HG02981 (cell line): ENCODE results near the gene DPP6.

Experiments
- ATAC-seq: cut with Tn5 transposase; IDR thresholded peaks from one replicate; pipeline ENCODE4 v1.9.1; 2021; ENCODE audit warnings: mild to moderate bottlenecking, moderate library complexity; ENCODE audit not compliant: unreplicated experiment

DPP6 gene

DNA sequence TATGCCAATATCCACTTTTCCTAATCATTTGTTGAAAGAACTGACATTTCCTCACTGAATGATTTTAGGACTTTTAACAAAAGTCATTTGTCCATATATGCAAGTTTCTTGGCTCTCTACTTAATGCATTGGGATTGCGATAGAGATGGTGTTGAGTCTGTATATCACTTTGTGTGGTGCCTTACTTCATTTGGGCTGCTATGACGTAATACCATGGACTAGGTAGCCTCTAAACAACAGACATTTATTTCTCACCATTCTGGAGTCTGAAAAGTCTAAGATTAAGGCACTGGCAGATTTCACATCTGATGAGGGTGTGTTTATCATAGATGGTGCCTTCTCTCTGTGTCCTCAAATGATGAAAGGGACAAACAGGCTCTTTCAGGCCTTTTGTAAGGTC is 342.6 kb downstream of the DPP6 start:
- no peak for ATAC-seq

DNA sequence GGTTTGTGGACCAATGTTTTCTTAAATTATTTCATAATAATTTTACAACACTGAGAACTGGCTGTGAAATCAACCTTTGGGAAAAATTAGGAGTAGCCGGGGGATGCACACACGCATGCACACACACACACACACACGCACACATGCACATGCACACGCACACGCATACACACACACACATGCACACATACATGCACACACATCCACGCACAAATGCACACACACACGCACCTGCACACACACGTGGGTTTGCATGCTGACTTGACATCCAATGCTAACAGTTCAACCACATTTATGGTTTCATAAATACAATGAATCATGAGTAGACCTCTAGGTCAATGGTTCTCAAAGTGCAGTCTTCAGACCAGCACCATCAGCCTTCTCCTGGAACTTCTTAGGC is 354.1 kb downstream of the DPP6 start:
- no peak for ATAC-seq

DNA sequence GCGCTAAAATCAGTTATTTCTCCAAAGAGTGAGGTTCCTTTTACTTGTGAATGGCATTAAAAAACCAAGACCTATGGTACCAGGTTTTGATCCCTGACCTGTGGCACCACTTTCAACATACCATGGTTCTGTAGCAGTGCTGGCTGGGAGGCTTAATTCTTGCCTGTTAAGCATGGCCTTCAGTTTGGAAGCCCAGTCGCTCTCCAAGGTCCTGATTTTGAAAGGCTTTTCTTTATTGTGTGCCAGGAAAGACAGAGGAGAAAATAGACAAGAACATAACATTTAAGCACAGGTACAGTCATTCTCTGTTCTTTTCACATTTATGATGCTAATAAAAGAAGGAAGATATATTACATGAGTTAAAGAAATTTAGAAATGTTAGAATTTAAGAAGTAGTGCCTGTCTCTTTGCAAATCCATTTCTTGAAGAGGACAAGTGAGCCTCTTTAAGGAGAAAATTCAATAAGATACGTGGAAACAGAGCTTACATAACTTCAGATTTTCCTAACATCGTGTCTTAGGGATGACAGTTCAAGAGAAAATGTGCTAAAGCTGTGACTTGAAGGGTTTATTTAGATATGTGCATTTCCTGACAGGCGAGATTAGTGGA is 357.6 kb downstream of the DPP6 start:
- no peak for ATAC-seq

DNA sequence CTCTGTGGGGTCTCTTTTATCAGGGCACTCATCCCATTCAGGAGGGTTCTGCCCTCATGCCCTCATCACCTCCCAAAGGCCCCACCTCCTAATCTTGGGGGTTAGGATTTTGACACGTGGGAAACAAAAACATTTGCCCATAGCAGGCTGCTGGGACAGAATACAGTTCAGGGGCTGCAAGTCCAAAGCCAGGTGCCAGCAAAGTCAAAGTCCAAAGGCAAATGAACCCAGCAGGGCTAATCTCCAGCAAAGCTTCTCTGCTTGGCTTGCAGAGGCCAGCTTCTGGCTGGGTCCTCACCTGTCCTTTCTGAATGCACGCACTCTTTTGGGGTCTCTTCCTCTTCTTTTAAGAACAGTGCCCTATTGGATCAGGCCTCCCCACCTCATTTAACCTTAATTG is 359.9 kb downstream of the DPP6 start:
- no peak for ATAC-seq

DNA sequence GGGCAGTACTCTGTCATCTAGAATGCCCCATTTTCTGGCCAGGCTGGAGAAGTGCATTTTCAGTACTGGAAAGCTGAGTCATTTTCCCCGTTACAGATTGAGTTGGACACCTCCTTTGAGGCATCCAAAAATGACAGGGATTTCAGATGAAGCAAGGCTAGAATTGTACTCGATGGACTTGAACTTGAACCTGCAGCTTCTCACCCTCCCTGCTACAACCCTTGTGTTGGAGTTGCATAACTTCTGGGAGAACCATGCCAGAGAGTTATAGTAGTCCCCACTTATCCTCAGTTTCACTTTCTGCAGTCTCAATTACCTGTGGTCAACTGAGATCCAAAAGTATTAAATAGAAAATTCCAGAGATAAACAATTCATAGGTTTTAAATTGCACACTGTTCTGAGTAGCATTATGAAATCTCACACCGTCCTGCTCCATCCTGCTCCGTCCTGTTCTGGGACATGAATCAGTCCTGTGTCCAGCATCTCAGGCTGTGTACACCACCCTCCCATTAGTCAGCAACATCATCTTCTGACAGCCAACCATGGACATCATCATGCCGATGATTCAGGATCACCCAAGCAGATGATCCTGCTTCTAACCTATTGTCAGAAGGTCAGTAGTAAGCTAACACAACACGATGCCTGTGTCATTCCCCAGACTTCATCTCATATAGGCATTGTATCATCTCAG is 363.7 kb downstream of the DPP6 start:
- no peak for ATAC-seq

DNA sequence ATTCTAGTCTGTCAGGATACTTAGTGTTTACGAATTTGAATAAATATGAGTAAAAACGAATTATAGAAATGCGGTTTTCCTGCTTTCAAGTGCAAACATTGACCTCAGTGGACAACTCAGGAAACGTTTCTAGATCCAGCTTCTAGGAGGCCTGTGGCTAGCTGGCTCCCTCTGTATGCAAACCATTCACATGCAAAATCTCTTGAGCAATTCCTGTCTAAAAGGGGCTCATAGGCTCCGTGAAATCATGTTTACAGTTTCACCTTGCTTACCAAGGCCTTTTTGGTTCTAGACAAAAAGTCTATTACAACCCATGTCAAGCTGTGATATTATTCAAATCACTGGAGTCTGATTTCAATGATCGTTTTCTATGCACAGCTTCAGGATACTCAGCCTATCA is 364.5 kb downstream of the DPP6 start:
- ATAC-seq, result no peak

DNA sequence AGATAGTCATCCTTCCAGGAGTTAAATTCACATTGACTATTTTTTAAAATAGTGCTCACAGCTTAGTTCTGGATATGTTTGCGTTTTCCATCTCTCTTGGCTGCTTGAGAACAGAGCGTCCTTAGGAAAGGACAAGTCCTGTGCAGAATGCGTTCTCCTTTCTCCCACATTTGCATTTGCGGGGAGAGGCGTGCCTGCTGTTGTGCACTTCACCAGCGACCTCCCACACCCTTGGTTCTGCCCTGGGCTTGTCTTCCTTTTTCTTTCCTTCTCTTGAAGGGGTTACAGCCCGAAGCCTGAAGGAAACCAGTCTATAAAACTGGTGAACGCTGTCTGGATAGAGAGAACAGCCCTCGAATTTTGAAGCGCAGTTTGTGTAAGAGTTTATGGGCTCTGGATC is 367.1 kb downstream of the DPP6 start:
- no peak for ATAC-seq

GRCh38 chr7:154423231-154423630 is 371.0 kb downstream of the DPP6 start:
- ATAC-seq, result no peak

DNA sequence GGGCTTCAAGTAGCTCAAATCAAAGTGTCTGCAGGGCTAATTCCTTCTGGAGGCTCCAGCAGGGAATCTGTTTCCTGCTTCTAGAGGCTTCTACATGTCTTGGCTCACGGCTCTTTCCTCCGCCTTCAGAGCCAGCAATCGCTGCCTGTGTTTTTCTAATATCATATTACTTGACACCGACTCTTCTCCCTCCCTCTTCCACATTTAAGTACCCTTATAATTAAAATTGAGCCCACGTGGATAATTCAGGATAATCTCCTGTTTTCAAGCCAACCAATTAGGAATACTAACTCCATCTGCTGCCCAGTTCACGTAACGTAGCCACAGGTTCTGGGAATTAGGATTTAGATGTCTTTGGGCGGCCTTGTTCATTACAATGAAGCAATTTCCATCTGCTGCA is 372.2 kb downstream of the DPP6 start:
- ATAC-seq, result no peak

DNA sequence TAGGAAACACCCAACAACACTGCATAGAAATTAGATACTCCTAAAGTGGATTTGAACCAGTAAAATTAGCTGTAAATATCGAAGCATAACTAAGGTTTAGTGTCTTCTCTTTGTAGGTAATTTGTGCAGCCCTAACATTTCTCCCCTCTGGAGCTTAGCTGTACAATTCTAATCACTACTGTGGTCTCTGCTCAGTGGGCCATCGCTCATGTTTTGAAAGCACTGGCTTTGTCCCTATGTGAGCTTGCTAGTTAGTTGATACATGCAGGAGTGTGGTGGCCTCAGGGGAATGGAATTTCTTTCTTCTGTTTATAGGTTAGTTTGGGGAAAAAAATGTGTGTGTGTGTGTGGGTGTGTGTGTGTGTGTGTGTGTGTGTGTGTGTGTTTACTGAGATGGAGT is 373.1 kb downstream of the DPP6 start:
- no peak for ATAC-seq

DNA sequence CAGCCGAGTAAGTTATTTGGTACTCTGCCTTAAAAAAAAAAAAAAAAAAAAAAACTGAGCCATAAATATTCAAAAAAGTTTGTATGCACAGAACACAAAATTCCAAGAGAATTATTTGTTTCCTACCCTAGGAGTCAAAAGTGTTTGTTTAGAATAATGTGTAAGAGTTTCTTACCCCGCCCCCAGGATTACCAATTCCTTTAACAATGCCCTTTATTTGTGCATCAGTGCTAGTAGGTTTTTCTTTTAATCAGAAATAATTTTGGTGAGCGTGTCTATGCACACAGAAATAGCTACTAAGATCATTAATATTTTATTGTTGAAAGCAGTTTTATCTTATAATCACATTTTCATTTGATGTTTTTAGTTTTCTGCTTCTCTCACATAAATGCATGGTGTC is 374.6 kb downstream of the DPP6 start:
- ATAC-seq, result no peak

DNA sequence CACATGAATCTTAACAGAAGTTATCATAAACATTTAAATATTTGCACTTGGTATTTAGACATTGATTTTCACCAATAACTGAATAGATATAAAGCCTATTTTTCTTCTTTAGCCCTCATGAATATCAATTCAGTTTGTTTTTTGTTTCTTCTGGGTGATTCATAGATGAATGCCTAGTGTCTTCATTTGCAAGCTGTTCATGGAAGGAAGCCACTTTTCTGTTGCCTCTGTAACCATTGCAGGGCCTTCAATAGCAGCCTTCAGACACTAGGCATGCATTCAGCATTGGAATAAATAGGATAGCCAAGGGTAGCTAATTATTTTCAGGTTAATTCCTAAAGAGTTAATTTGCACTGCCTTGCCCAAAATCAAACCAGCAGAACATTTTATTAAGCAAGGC is 375.3 kb downstream of the DPP6 start:
- no peak for ATAC-seq

- no peak for ATAC-seq
Observed at GRCh38 chr7:154429666-154430404, 377.6 kb downstream of the DPP6 start.

GRCh38 chr7:154430640-154431039 is 378.4 kb downstream of the DPP6 start:
- ATAC-seq, result no peak

DNA sequence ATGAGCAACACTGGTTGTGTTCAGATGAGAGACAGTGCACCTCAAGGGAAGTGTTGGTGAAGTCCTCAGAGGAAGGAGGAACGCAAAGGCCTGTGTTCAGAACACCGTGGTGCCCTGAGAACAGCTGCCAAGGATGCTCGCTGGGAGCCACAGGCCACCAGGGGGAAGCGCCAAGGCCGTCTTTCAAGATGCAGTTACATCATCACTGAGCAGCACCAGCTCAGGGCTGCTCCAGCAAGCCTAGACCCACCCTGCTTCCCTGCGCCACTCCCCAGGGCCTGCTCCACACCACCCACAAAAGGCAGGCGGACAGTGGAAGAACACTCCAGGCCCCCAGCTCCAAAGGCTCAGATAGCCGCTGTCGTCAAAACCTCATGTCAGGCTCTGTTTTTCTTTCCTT is 378.8 kb downstream of the DPP6 start:
- no peak for ATAC-seq

DNA sequence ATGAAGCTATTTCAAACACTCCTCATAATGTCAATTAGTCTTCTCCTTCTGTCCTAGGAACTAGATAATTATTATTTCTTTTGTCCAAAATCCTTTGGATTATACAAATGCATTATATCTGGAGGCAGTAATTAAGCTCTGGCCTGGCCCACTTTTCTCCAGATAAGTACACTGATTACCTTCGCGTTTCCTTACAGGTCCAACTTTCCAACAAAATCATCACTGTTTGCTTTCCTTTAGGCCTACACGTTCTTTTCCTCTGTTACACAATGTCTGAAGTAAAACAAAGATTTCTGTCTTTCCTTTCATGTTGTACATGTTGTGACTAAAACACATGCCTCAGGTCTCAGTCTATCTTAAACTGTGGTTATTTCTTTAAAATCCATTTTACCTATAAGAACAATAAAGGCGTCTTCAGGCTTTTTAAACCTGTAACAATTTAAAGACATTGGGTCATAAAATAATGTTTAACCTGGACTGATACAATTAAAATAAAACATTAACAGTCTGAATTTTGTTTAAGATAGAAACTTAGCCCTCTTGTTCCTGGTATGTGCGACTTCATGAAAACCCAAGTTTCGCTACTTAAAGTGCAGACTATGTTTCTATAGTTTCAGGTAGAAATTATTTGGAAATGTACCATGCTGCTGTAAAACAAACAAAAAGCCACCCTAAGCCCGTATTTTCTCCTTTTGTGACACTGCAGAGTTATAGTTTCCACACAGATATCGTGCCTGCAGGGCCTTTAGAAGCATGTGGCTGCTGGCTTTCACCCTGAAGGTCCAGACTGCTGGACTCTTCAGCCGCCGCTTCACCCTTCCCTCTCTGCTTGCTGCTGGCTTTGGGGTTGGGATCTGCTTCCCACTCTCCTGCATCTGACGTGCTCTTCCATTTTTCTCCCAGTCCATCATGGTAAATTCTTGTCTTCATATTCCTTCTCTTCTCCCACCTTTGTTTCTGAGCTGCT is 381.7 kb downstream of the DPP6 start:
- ATAC-seq, result no peak

DNA sequence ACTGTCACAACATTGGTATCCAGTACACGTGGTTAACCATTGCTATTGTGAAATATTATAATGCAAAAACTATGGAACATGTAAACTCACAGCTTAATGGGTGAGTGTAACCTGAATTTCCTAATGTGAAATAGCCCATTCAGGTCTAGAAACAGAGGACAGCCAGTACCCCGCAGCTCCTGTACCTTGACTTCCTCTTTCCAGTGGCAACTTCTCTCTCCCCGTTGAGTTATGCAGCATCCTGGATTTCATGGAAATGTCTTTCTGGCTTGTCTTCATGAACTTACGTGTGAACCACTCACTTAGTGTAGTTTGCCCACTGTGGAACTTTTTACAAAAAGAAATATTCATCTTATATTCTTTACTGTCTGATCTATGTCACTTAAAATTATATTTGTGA is 384.4 kb downstream of the DPP6 start:
- no peak for ATAC-seq

DNA sequence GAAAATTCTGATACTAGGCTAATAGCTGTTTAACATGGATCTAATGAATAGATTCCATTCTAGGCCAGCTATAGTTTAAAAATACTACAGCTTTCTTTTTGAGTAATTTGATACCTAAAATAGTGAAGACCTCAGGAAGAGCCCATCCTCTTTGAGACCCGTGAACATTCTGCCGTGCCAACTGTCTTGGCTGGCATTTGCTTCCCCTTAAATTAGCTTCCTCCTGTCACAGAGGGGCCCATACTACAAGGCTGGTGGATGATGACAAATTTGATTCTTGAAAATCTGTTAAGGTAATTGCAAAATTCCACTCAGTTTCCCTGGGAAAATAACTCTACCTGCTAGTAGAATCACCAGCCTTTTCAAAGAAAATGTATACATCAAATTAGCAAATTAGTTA is 385.0 kb downstream of the DPP6 start:
- no peak for ATAC-seq

DNA sequence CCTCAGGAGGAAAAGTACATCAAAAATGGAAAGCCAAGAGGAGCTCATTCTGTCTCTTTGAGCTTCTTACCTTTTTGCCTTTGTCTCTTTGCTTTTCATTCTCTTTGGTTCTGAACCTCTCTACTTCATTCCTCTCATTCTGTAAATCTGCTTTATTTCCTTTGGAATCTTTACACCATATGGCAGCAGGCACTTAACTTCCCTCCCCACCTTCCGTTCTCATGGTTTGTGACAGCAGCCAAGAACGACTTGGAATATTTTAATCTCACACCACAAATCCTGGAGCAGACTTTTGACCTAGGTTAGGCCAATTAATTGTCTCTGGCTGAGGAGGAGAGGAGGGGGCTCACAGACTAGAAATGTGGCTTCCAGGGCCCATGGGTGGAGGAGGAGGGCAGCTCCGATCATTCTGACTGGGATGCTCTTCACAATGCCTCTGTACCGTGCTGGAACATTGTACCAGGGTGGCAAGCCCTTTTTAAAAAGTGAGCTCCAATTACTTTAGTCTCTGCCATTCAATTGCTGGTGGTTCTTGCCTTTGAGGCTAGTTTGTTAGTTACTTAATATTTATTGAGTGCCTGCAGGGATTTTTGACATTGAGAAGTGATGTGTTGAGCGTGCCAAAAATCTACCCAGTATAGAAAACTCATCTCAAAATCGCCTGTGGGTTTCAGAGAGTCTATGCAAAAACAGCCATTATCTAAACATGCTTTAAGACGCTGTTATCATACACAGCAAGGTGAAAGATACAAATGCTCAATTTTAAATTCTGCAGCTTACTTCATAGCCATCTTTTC is 386.6 kb downstream of the DPP6 start:
- ATAC-seq, result no peak

DNA sequence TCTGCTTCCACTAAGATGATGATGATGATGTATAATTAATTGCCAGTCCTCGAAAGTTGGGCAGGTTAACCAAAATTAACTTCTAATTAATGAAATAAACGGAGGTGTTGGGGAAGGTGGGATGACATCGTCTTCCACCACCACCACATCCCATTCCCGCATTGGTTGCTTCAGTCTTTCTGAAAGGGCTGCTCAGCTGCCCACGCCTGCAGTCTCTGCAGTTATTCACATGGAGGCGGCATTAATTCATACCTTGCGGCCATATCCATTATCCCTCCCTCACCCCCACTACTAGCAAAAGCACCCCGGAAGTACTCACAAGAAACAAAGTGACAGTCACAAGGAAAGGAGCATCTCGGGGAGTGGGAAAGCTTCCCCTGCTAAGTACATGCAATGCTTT is 387.9 kb downstream of the DPP6 start:
- ATAC-seq, result no peak
